HG02642 (cell line): ENCODE measurements around the gene RENBP.

Experiments
- ATAC-seq: cut with Tn5 transposase; IDR thresholded peaks from one replicate; pipeline ENCODE4 v1.9.1; 2021; ENCODE audit warnings: mild to moderate bottlenecking; ENCODE audit not compliant: unreplicated experiment, poor library complexity

Gene RENBP

DNA sequence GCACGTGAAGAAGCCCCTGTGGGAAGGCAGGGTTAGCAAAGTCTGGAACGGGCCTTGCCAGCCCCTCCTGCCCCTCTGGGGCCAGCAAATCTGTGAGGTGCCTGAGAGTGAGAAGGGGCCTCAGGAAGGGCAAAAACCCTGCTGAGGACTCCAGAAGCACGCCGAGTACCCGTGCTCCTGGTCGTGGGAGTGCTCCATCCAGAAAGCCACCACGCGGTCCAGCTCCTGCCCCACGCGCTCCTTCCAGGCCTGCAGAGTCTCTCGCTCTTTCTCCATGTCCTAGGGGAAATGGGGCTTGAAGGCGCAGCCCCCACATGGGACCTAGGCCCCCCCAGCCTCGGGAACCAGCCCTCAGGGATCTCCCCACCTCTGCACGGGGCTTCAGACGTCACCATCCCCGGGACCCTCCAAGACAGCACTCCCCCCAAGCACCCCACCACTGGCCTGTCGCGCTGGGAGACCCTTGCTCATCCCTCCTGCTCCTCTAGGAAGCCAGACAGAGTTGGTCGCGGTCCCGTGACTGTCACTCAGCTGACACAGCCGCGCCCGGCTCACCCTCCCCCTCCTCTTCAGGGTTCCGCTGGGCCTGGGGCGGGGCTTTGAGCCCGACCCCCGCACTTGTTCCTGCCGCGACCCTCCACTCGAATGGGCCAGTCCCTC, at the start of gene RENBP:
Gene RENBP (minus strand): TSS at position 504 of the 660 bp plus-strand sequence. CDS start 33 bp downstream, at position 471.
- ATAC-seq: no peak

DNA sequence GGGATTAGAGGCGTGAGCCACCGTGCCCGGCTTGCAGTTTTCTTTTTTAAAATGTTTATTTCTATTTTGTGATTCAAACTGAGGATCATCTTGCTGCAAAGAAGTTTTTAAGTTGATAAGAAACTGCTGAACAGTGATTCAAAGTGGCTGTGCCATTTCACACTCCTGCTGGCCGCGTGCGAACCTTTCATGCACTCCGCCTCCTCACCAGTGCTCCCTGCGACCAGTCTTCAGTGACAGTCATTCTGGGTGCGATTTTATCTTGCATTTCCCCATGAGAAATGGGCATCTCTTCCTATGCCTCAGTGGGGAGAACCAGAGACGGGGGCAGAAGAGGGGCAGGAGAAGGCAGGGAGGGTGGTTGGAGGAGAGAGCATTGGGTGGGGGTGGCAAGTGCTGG, 49.5 kb upstream of the RENBP start:
- no peak for ATAC-seq

DNA sequence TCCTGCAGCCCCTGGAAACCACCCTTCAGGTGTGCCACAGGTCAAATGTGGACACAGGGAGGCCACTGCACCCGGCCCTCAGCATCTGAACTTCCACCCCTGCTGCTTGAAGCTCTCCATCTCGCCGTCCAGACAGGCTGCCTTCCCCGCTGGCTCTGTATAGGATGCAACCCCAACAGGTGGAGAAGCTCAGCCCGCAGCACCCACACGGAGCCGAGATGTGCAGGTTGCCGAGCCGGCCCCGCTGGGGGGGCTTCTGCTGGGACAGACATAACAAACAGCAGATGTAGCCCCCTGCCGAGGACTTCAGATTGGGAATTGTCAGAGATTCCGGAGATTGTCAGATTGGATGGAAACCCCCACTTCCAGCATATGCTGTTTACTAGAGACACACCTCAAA, 48.6 kb upstream of the RENBP start:
- ATAC-seq: no peak

DNA sequence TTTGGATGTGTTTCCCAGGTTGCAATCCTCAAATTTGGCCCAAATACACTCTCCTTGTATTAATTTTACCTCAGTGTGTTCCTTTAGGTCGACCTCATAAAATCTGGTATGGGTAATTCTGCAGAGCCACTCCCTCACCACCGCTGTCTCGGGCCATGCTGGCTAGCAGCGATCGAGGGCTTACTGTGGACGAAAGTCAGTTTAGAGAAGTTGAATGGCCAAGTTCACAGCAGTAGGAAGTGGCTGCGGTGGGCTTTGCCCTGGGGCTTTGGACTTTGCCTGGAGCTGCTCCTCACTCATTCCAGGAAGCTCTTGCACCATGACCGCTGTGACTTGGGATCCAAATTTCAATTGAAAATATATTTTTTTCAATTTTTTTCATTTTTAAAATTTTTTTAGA, 47.7 kb upstream of the RENBP start:
- ATAC-seq: no peak

DNA sequence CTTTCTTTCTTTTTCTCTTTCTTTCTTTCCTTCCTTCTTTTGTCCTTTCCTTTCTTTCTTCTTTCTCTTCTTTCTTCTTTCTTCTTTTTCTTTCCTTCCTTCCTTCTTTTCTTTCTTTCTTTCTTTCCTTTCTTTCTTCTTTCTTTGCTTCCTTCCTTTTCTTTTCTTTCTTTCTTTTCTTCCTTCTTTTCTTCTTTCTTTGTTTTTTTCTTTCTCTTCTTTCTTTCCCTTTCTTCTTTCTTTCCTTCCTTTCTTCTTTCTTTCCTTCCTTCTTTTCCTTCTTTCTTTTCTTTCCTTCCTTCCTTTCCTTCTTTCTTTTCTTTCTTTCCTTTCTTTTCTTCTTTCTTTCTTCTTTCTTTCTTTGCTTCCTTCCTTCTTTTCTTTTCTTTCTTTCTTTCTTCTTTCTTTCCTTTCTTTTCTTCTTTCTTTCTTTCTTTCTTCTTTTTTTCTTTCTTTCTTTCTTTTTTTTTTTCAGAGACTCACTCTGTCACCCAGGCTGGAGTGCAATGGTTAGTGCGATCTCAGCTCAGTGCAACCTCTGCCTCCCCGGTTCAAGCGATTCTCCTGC, 46.7 kb upstream of the RENBP start:
- ATAC-seq: no peak

DNA sequence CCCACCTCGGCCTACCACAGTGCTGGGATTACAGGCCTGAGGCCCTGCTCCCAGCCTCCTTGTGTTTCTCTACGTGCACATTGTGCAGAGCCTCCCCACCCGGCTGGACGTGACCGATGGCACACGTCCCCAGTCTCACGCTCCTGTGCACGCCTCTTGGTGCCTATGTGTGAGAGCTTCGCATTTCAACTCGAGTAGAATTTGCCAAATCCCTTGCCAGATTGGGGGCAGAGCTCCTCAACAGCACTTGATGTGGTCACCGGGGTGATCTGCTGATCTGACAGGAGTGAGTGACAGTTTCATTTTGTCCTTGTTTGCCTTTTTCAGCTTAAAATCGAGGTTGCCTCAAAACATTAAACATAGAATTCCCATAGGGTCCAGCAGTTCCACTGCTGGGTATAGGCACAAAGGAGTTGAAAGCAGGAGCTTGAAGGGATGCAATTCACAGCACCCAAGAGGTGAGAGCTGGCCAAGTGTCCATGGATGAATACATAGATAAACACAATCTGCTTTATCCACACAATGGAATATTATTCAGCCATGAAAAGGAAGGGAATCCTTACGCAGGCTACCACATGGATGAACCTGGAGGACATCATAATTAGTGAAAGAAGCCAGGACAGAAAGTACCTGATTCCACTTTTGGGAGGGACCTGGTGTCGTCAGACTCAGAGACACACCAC, 45.7 kb upstream of the RENBP start:
- ATAC-seq: no peak

DNA sequence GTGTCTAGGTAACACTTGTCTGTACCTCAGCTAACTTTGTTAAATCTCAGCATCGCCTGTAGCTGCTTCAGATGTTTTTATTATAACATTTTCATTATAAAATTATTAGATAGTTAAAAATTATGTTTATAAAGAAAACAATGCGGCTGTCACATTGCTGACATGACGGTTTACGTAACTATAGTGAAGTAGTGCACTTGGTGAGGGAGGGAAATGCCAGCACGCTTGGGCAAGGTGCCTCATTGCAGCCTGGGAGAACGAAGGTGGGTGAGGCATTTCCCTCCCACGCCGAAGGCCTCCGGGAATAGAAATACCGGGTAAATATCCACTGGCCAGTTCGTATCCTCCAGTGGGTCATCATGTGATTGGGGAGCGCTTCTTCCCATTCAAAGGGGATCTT, 44.0 kb upstream of the RENBP start:
- no peak for ATAC-seq

DNA sequence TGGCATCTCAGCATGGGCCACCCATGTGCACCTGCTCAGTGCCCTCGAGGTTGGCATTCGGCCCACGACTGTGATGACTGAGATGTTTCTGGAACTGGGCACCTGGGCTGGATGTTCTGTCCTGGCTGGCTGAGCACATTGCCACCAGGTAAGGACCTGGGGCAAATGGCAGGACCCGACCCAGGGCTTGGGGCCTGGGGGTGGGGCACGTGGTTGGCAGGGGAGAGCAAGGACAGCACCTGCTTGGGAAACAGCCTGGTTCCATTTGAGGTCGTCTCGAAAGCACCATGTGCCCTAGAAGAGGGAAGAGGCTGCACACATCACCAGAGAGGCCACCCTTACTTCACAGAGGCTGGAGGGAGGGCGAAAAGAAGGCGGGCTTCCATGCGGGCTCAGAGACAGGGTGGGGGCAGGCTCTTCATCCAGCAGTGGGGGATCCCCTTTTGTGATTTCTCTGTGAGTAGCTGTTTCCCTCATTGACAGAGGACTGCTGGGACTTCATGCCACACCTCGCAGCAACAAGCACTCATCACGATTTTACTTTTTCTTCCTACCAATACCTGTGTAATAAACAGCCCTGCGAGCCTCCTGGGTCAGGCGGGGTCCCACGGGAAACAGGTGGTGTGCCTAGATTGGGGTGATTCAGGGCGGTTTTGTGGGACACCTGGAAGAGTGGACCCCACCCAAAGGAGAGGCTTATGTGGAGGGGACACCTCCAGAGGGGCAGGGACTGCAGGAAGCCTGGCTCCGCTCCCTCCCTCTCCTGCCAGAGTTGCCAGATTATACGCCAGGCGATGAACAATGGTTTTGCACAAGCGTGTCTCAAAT, 40.1 kb upstream of the RENBP start:
- no peak for ATAC-seq

DNA sequence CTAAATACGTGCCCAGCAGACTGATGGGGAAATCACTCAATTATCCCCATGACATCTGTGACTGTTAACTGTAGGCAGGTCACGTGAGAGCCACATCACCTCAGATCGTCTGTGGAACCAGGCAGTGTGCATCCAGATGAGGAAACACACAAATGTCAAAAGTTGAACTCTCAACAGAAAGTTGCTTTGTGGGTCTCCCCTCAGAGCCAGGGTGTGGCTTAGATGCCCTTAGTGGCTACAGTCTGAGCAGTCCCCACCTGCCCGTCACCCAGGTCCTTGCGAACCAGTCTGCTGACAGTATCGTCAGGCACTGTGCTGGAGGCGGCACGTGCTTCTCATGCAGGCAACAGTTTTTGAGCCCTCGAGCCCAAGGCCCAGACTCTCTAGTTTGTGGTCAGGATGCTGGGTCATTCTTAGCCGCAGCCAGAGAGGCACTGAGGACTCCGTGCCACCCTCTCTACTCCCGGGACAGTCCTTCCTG, 38.9 kb upstream of the RENBP start:
- ATAC-seq: no peak

DNA sequence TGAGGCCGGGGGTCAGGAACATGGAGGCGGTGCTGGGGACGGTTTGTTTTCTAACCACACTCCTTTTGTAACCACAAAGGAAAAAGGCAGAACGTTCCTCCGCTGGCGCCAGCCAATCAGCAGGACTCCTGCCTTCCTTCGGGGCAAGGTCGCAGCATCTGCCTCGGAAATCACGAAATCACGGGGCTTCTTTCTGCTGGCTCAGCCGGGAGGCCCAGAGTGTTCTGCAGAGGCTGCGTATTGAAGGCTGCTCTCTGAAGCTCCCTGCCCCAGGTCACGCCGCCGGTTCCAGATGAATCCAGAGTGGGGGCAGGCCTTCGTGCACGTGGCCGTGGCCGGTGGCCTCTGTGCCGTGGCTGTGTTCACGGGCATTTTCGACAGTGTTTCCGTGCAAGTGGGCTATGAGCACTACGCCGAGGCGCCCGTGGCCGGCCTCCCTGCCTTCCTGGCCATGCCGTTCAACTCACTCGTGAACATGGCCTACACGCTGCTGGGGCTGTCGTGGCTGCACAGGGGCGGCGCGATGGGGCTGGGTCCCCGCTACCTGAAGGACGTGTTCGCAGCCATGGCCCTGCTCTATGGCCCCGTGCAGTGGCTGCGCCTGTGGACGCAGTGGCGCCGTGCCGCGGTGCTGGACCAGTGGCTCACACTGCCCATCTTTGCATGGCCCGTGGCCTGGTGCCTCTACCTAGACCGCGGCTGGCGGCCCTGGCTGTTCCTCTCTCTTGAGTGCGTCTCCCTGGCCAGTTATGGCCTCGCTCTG, 37.5 kb upstream of the RENBP start:
- no peak for ATAC-seq

DNA sequence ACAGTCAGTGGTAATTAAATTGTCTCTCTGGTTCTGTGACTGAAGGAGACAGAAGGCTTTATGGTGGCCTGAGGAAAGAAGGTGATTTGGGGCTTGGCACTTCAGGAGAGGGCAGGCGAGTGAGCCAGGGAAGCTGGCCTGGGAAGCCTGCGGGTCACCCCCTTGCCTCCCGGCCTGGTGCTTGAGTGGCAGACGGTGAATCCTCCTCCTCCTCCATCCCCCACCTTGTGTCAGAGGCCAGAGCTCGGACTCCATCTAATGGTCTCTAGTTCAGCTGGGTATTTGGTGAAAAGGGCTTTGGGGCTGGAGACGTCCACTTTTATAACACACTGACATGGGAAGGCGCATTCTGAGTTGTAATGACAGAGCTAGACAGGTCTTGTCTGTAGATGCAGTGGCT, 36.8 kb upstream of the RENBP start:
- no peak for ATAC-seq

DNA sequence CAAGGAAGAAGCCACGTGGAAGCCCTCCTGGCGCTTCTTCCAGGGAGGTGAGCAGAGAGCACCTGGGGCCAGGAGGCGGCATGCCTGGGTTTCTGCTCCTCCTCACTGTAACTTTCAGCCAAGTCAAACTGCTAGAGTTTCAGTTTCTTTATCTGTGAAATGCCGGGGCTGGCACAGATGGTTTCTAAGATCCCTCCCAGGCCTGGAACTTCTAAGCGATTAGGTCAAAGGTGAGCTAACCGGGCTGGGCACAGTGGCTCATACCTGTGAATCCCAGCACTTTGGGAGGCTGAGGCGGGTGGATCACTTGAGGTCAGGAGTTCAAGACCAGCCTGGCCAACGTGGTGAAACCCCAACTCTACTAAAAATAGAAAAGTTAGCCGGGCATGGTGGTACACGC, 36.0 kb upstream of the RENBP start:
- peak; percentile 47 for ATAC-seq

DNA sequence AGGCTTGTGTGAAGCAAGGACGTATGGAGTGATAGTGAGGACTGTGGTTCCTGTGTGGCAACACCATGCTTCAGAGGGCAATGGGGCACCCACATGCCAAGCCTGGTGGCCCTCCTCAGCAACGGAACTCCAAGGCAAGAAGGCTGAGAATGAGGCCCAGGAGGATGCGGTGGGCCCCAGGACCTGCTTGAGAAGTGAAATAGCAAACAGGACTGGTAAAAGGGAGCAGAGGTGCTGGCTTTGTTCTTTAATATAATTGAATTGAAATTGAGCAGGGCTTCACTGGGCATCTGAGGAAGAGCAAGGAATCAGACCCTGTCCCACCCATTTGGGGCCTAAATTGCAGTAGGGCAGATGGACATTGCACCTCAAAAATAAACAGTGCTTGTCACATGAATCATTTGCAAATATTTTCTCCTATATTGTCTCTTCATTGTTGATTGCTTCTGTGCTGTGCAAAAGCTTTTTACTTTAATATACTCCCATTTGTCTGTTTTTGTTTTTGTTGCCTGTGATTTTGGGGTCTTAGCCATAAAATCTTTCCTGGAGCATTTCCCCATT, 30.4 kb upstream of the RENBP start:
- no peak for ATAC-seq

DNA sequence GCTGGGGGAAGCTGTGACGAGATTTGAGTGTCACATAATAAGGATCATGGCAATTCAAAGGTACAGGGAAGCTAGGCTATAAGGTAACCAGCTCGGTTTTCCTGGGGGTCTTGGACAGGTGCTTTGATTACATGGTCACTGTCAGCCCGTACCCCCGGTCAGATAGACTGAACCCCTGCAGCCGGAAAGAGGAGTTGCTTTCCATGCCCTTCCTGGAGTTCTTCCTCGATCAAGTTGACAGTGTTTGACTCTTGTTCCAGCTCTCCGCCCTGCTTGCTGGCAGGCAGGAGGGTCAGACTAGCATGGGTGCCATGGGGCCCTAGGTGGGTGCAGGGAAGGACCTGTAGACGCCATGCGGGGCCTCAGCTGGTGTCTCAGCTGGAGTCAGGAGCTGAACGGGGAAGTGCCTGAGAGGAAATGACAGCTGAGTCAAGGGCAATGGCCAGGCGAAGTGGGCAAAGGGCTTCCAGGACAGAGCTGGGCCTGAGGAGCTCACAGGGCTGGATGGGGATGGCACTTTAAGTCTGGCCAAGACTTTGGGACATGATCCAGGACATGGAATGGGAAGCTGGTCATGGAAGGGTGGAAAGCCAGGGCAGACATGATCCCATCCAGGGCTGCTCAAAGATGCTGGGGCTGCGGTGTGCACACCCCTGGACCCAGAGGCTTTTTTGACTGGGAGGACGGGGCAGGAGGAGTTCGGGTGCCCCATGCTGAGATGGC, 29.7 kb upstream of the RENBP start:
- no peak for ATAC-seq

DNA sequence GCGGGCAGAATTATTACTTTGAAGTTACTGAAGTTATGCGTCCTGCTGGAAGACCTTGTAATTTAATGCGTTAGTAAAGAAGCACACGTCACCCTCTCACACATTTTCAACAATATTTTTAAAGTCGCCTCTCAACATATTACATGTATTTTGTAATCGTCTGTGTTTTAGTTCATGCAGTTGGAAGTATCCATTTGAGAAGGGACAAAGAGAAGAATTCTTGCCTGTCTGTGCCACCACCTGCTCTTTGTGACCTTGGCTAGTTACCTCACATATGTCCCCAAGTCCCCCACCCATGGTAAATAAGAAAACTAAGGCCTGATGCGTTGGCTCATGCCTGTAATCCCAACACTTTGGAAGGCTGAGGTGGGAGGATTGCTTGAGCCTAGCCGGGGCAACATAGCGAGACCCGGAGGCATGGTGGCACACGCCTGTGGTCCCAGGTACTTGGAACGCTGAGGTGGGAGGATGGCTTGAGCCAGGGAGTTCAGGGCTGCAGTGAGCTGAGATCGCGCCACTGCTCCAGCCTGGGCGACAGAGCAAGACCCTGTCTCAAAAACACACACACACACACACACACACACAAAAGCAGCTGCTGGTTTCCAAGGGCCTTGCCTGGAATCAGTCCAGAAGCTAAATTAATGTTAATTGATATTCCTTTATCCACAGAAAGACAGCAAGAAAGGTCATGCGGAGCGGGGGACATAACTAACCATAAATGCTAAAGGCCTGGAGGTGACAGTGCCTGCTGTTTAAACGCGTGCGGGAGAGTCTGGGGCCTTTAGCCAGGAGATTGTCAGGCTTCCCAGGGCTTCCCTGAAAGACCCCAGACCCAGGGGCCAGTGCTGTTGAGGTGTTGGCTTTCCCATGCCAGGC, 28.9 kb upstream of the RENBP start:
- ATAC-seq: no peak

DNA sequence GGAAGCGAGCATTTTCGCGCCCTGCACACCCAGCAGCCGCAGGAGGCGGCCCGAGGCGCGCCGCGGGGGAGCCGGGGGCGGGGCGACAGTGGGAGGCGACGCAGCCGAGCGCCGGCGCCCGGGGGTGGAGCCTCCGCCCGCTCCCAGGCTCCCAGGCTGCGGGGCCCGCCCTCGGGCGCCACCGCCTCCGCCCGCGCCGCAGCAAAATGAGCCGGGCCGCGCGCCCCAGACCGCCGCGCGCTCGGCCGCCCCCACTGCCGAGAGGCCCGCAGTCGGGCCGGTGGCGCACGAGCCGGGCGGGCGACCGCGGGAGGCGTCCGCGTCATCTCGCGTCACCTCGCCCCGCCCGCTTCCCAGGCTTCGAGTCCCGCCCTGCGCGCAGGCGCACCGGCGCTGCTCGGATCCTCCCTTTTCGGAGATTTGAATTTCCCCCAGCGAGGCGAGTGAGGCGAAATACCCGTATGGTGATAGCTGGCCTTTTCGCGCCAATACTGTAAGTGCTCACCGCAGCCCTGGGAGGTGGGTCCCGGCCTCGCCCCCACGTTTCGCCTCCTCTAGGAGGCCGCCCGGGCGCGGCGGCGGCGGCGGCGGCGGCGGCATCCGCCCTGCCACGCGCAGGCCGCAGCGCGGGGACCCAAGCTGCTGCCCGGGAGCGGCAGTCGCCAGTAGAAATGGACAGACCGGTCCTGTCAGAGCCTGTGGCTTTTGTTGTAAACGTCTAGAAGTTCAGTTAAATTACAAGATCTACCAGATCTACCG, 28.1 kb upstream of the RENBP start, which contains the start of gene TMEM187:
Gene TMEM187 (plus strand): TSS at position 387 of the 759 bp plus-strand sequence. CDS start 9,309 bp downstream, outside the sequence.
- ATAC-seq: peak; percentile 59
